ENCODE results near the gene ITGB5. TPM values are rescaled to one million over a fixed set of nuclear protein-coding genes. Genes with fewer than 3 reads are reported as not detected.

The ITGB5 gene
- total and polyA plus RNA-seq, 2 donors (not counting 3 experiments of a cell fraction or from before 2014, with no cell fraction given): 144 to 170 TPM

GRCh38 chr3:124714223-124714853 lies 172.8 kb downstream of the ITGB5 start:
- BruUV-seq (replicated peaks): no TSS peak
- H3K4me2 ChIP-seq (ENCODE audit: insufficient read depth, low read length): no peak overlapping the region
- H3K9me3 ChIP-seq (replicated peaks; ENCODE audit: control insufficient read depth, insufficient read depth, low read length): no peaks in the 10 kb centered on the region
- H3K27ac ChIP-seq (ENCODE audit: insufficient read depth, low read depth, low read length): no peak overlapping the region
- no peak overlapping the region for H3K9ac ChIP-seq (replicated peaks; ENCODE audit: extremely low read depth, insufficient read depth, low read length)
- no peaks in the 10 kb centered on the region for H3K79me2 ChIP-seq (ENCODE audit: control insufficient read depth, insufficient read depth, low read length)
- H3K27me3 ChIP-seq (ENCODE audit: control insufficient read depth in 2 of 2, insufficient read depth in 2 of 2, low read length in 2 of 2): peaks cover 10 to 14% of the 10 kb centered on the region in 2 experiments
- no peaks in the 10 kb centered on the region for H3K9me1 ChIP-seq (replicated peaks; ENCODE audit: control insufficient read depth, extremely low read depth, insufficient read depth, low read length)
- CTCF ChIA-PET: interaction anchor here (1.1 kb wide), 1 partner anchor 25 kb away, joined by 3 read pairs; no protein-coding TSS in a partner anchor
- FAIRE-seq: no peak
- dilution Hi-C loops (cut with MboI; ENCODE audit: extremely low pct_ligation_motif_present, low sequenced_read_pairs) (no loop called here), intact Hi-C loops (cut with micrococcal nuclease) (no loop called here)
- H4K20me1 ChIP-seq (replicated peaks; ENCODE audit: control insufficient read depth, extremely low read depth, insufficient read depth, low read length): no peaks in the 10 kb centered on the region
- no peaks in the 10 kb centered on the region for H3K36me3 ChIP-seq (ENCODE audit: control insufficient read depth in 2 of 2, extremely low read depth in 1 of 2, insufficient read depth in 2 of 2, low read length in 2 of 2)
- no peak for DNase-seq (ENCODE audit: low read depth, low spot score)
- no peak overlapping the region for H2AFZ ChIP-seq (ENCODE audit: low read depth, low read length)
- no peak overlapping the region for H3K4me3 ChIP-seq (replicated peaks in 1 of 3; ENCODE audit: insufficient read depth in 1 of 3, low read depth in 1 of 3, low read length in 3 of 3)
- POLR2A ChIA-PET: no interaction called here
- H3K4me1 ChIP-seq (ENCODE audit: control insufficient read depth, extremely low read depth, insufficient read depth, low read length): no peaks in the 10 kb centered on the region
- TF ChIP-seq MYC (IDR thresholded peaks at IDR 0.05; ENCODE audit: low read depth, low read length) (no peak), JUN (IDR thresholded peaks at IDR 0.05; ENCODE audit: borderline replicate concordance, insufficient read depth, insufficient read length, low read depth) (no peak), CTCF (IDR thresholded peaks at IDR 0.05; ENCODE audit: extremely low read depth in 1 of 2, insufficient read depth in 1 of 2, low read depth in 1 of 2, low read length in 2 of 2) (no peak)

MicroRNAs encoded within 50 kb of the gene (microRNA counts, 767-probe panel; counts per million panel counts)
- 723 counts per million, percentile 96 among the panel's probes with 10 or more counts for microRNA hsa-miR-544b

Small RNA genes lying within 50 kb of the gene (microRNA-seq; reads per million reads assigned to microRNA genes)
- gene MIR544B (ENCODE audit: borderline number of aligned reads, borderline replicate concordance): 2.7 reads per million

Small RNA genes lying within 50 kb of the gene (small RNA-seq; reads per million reads assigned to genes)
- gene MIR544B (ENCODE audit: insufficient read depth, insufficient read length, low read depth, low replicate concordance): not detected

Other genes starting within 250 kb of the ITGB5 start
- gene UMPS, start 156.9 kb downstream of the ITGB5 start, total RNA-seq: 41.9 and 50.2 TPM in 2 replicates
- gene UMPS, start 156.9 kb downstream of the ITGB5 start, polyA plus RNA-seq: 21.5 and 38.6 TPM in 2 replicates
- not detected in 2 replicates for gene MUC13, start 47.4 kb upstream of the ITGB5 start, total RNA-seq
- not detected in 2 replicates for gene MUC13, start 47.4 kb upstream of the ITGB5 start, polyA plus RNA-seq
- 87.0 and 106 TPM in 2 replicates for gene HEG1, start 168.6 kb upstream of the ITGB5 start, total RNA-seq
- gene HEG1, start 168.6 kb upstream of the ITGB5 start, polyA plus RNA-seq: 40.9 and 50.1 TPM in 2 replicates

All from endothelial cell of umbilical vein (primary cell).